Measurements from ENCODE around the gene KDF1. TPM values are rescaled to one million over a fixed set of nuclear protein-coding genes. Genes with fewer than 3 reads are reported as not detected.

The KDF1 gene
- total RNA-seq, 3 donors from 2014 or later: 10.1 to 27.0 (median 20.4) TPM

- intact Hi-C loops (cut with DNase I, micrococcal nuclease): no loop called here
- Histone ChIP-seq H3K9me3 (no peaks in the 10 kb centered on the region), H3K4me1 (ENCODE audit: low read depth) (peaks cover 11% of the 10 kb centered on the region), H3K36me3 (ENCODE audit: low read depth) (no peaks in the 10 kb centered on the region), H3K4me3 (peak within 1 kb of the TSS; percentile 85)
- ATAC-seq (peak; percentile 99), DNase-seq (peak; percentile 97 to 98 (median 98))
- no peak for TF ChIP-seq CTCF (IDR thresholded peaks at IDR 0.05)
These were observed 38.5 kb downstream of the KDF1 start, which contains the start of gene NUDC for GRCh38 chr1:26921540-26922430. TSS of gene NUDC (plus strand) at chr1:26921743. CDS start at chr1:26921849, 106 bp downstream.

GRCh38 chr1:26921126-26921539 lies 39.1 kb downstream of the KDF1 start:
- Histone ChIP-seq H3K36me3 (ENCODE audit: low read depth) (no peaks in the 10 kb centered on the region), H3K4me3 (peak overlapping the region; percentile 85), H3K9me3 (no peaks in the 10 kb centered on the region), H3K4me1 (ENCODE audit: low read depth) (peaks cover 11% of the 10 kb centered on the region)
- DNase-seq: no peak
- TF ChIP-seq CTCF (IDR thresholded peaks at IDR 0.05): no peak
- ATAC-seq: peak; percentile 26
- intact Hi-C loops (cut with DNase I, micrococcal nuclease): no loop called here

- Histone ChIP-seq H3K4me1 (ENCODE audit: low read depth) (peaks cover 28% of the 10 kb centered on the region), H3K4me3 (no peak overlapping the region), H3K9me3 (no peaks in the 10 kb centered on the region), H3K36me3 (ENCODE audit: low read depth) (no peaks in the 10 kb centered on the region)
- intact Hi-C loops (cut with DNase I, micrococcal nuclease): no loop called here
- peak in 1 of 3 donors; percentile 48 for DNase-seq
- no peak for ATAC-seq
- TF ChIP-seq CTCF (IDR thresholded peaks at IDR 0.05): no peak
These were observed 44.9 kb downstream of the KDF1 start for GRCh38 chr1:26915204-26915842.

GRCh38 chr1:26913754-26914619 lies 46.3 kb downstream of the KDF1 start, which contains the start of gene NR0B2:
TSS of gene NR0B2 (minus strand) at chr1:26913975. CDS start at chr1:26913940, 35 bp downstream.
- intact Hi-C loops (cut with DNase I, micrococcal nuclease): no loop called here
- peaks cover 28% of the 10 kb centered on the region for H3K4me1 ChIP-seq (ENCODE audit: low read depth)
- TF ChIP-seq CTCF (IDR thresholded peaks at IDR 0.05): no peak
- H3K36me3 ChIP-seq (ENCODE audit: low read depth): no peaks in the 10 kb centered on the region
- peak; percentile 91 for ATAC-seq
- H3K9me3 ChIP-seq: no peaks in the 10 kb centered on the region
- H3K4me3 ChIP-seq: no peak within 1 kb of the TSS
- peak; percentile 81 to 91 (median 83) for DNase-seq

GRCh38 chr1:26913389-26913753 lies 46.9 kb downstream of the KDF1 start:
- intact Hi-C loops (cut with DNase I, micrococcal nuclease): no loop called here
- TF ChIP-seq CTCF (IDR thresholded peaks at IDR 0.05): no peak
- DNase-seq: peak in 1 of 3 donors; percentile 60
- peak; percentile 14 for ATAC-seq
- Histone ChIP-seq H3K4me1 (ENCODE audit: low read depth) (peaks cover 28% of the 10 kb centered on the region), H3K4me3 (no peak overlapping the region), H3K36me3 (ENCODE audit: low read depth) (no peaks in the 10 kb centered on the region), H3K9me3 (no peaks in the 10 kb centered on the region)

Data from mucosa of descending colon (tissue), 3 donors.